Progenitor cell of endocrine pancreas (in vitro differentiated cells): Measurements from ENCODE around the gene SMARCC1. TPM values are rescaled to one million over a fixed set of nuclear protein-coding genes. Genes with fewer than 3 reads are reported as not detected.

Experiments
- DNase-seq: peaks from one replicate; pipeline ENCODE4 v3.0.0; 2021; ENCODE audit warnings: low spot score; ENCODE audit not compliant: unreplicated experiment
- H3K27ac Mint-ChIP-seq: 2 replicates; pipeline ENCODE4 v1.8.0; 2021; ENCODE audit warnings: mild to moderate bottlenecking, moderate library complexity, mixed read lengths
- H3K27me3 Mint-ChIP-seq: 2 replicates; pipeline ENCODE4 v1.8.0; 2021; ENCODE audit warnings: mixed read lengths
- H3K36me3 Mint-ChIP-seq: 2 replicates; pipeline ENCODE4 v1.8.0; 2022; ENCODE audit warnings: mixed read lengths; ENCODE audit not compliant: insufficient read depth
- H3K4me1 Mint-ChIP-seq: 2 replicates; pipeline ENCODE4 v1.8.0; 2021; ENCODE audit warnings: low read depth, mixed read lengths
- H3K4me3 Mint-ChIP-seq: 2 replicates; pipeline ENCODE4 v1.8.0; 2021; ENCODE audit warnings: low read depth, mild to moderate bottlenecking, moderate library complexity, mixed read lengths
- H3K9me3 Mint-ChIP-seq: 2 replicates; pipeline ENCODE4 v1.8.0; 2021; ENCODE audit warnings: low read depth, mixed read lengths
- CTCF ChIP-seq: fragments of 200-600 bp; sonication (generic); IDR thresholded peaks from one replicate; pipeline ENCODE4 v1.5.0; 2021; ENCODE audit warnings: antibody characterized with exemption, mild to moderate bottlenecking; ENCODE audit not compliant: unreplicated experiment
- total RNA-seq: library from RNA; stranded (reverse); gene quantifications from 2 replicates; pipeline ENCODE4 v1.2.1, GENCODE V29; 2021

Gene SMARCC1
- total RNA-seq, 1 donor from 2014 or later: 257 TPM

- Mint-ChIP-seq H3K36me3 (peaks cover 2% of the 10 kb centered on the region), H3K4me1 (no peaks in the 10 kb centered on the region), H3K9me3 (no peaks in the 10 kb centered on the region), H3K27me3 (peaks cover 48% of the 10 kb centered on the region), H3K4me3 (peak within 1 kb of the TSS; percentile 57), H3K27ac (no peak within 1 kb of the TSS)
- peak; percentile 30 for DNase-seq
- TF ChIP-seq CTCF: no peak
Measured at GRCh38 chr3:47578691-47579632, 202.7 kb downstream of the SMARCC1 start, which contains the start of gene CSPG5. Gene CSPG5, minus strand, starts transcription at chr3:47578865. Its CDS starts 172 bp downstream, at chr3:47578693.

- Mint-ChIP-seq H3K27ac (no peak overlapping the region), H3K27me3 (peaks cover 55% of the 10 kb centered on the region), H3K4me1 (no peaks in the 10 kb centered on the region), H3K36me3 (peaks cover 1% of the 10 kb centered on the region), H3K9me3 (no peaks in the 10 kb centered on the region), H3K4me3 (peak overlapping the region; percentile 57)
- no peak for TF ChIP-seq CTCF
- peak; percentile 17 for DNase-seq
Measured at GRCh38 chr3:47578119-47578632, 203.5 kb downstream of the SMARCC1 start.

- Mint-ChIP-seq H3K4me1 (no peaks in the 10 kb centered on the region), H3K36me3 (peaks cover 1% of the 10 kb centered on the region), H3K9me3 (no peaks in the 10 kb centered on the region), H3K27me3 (peaks cover 60% of the 10 kb centered on the region), H3K4me3 (peak overlapping the region; percentile 57), H3K27ac (no peak overlapping the region)
- TF ChIP-seq CTCF: no peak
- DNase-seq: no peak
Measured at GRCh38 chr3:47577583-47578118, 204.0 kb downstream of the SMARCC1 start.

- no peak overlapping the region for H3K4me3 Mint-ChIP-seq
- H3K4me1 Mint-ChIP-seq: no peaks in the 10 kb centered on the region
- no peak for TF ChIP-seq CTCF
- no peak overlapping the region for H3K27ac Mint-ChIP-seq
- no peaks in the 10 kb centered on the region for H3K36me3 Mint-ChIP-seq
- DNase-seq: no peak
- no peaks in the 10 kb centered on the region for H3K9me3 Mint-ChIP-seq
- H3K27me3 Mint-ChIP-seq: peaks cover 54% of the 10 kb centered on the region
Measured at GRCh38 chr3:47573190-47574172, 208.2 kb downstream of the SMARCC1 start.
